ENCODE data around the gene CERK. TPM values are rescaled to one million over a fixed set of nuclear protein-coding genes. Genes with fewer than 3 reads are reported as not detected.

Gene CERK
- total RNA-seq, 1 donor from 2014 or later, result 46.3 TPM

GRCh38 chr22:46728470-46728869 is 9.6 kb downstream of the CERK start:
- no peaks in the 10 kb centered on the region for H3K27me3 ChIP-seq (ENCODE audit: control insufficient read depth, insufficient read depth, low read length)
- TF ChIP-seq CTCF (IDR thresholded peaks at IDR 0.05; ENCODE audit: insufficient read depth, low read length, poor library complexity, severe bottlenecking), result no peak
- DNase-seq (ENCODE audit: low read depth), result no peak
- H3K36me3 ChIP-seq (ENCODE audit: control insufficient read depth, insufficient read depth, low read length), result peaks cover 1% of the 10 kb centered on the region
- H3K4me3 ChIP-seq (ENCODE audit: low read depth, low read length), result no peak overlapping the region

- DNase-seq (ENCODE audit: low read depth), result no peak
- Histone ChIP-seq H3K36me3 (ENCODE audit: control insufficient read depth, insufficient read depth, low read length) (peaks cover 1% of the 10 kb centered on the region), H3K4me3 (ENCODE audit: low read depth, low read length) (no peak overlapping the region), H3K27me3 (ENCODE audit: control insufficient read depth, insufficient read depth, low read length) (no peaks in the 10 kb centered on the region)
- TF ChIP-seq CTCF (IDR thresholded peaks at IDR 0.05; ENCODE audit: insufficient read depth, low read length, poor library complexity, severe bottlenecking), result no peak
Measured at GRCh38 chr22:46727813-46728364, 10.2 kb downstream of the CERK start.

- no peaks in the 10 kb centered on the region for H3K27me3 ChIP-seq (ENCODE audit: control insufficient read depth, insufficient read depth, low read length)
- H3K4me3 ChIP-seq (ENCODE audit: low read depth, low read length), result no peak overlapping the region
- TF ChIP-seq CTCF (IDR thresholded peaks at IDR 0.05; ENCODE audit: insufficient read depth, low read length, poor library complexity, severe bottlenecking), result no peak
- peaks cover 1% of the 10 kb centered on the region for H3K36me3 ChIP-seq (ENCODE audit: control insufficient read depth, insufficient read depth, low read length)
- no peak for DNase-seq (ENCODE audit: low read depth)
Measured at GRCh38 chr22:46726986-46727317, 11.1 kb downstream of the CERK start.

GRCh38 chr22:46726066-46726985 is 11.7 kb downstream of the CERK start:
- Histone ChIP-seq H3K4me3 (ENCODE audit: low read depth, low read length) (no peak overlapping the region), H3K36me3 (ENCODE audit: control insufficient read depth, insufficient read depth, low read length) (peaks cover 1% of the 10 kb centered on the region), H3K27me3 (ENCODE audit: control insufficient read depth, insufficient read depth, low read length) (no peaks in the 10 kb centered on the region)
- TF ChIP-seq CTCF (IDR thresholded peaks at IDR 0.05; ENCODE audit: insufficient read depth, low read length, poor library complexity, severe bottlenecking), result no peak
- no peak for DNase-seq (ENCODE audit: low read depth)

GRCh38 chr22:46725096-46725495 is 13.0 kb downstream of the CERK start:
- DNase-seq (ENCODE audit: low read depth), result no peak
- no peaks in the 10 kb centered on the region for H3K27me3 ChIP-seq (ENCODE audit: control insufficient read depth, insufficient read depth, low read length)
- no peak for TF ChIP-seq CTCF (IDR thresholded peaks at IDR 0.05; ENCODE audit: insufficient read depth, low read length, poor library complexity, severe bottlenecking)
- H3K36me3 ChIP-seq (ENCODE audit: control insufficient read depth, insufficient read depth, low read length), result peaks cover 1% of the 10 kb centered on the region
- no peak overlapping the region for H3K4me3 ChIP-seq (ENCODE audit: low read depth, low read length)

Data from kidney epithelial cell (primary cell).